Neural progenitor cell (in vitro differentiated cells): ENCODE data around the gene CABLES1.

Experiments used
- CTCF ChIP-seq: fragments of 200-600 bp; sonication (generic); IDR thresholded peaks from 2 replicates; pipeline ENCODE4 v1.5.1; 2017; ENCODE audit warnings: antibody characterized with exemption, mild to moderate bottlenecking
- EZH2 ChIP-seq: fragments of 200-600 bp; sonication (generic); IDR thresholded peaks from 2 replicates; pipeline ENCODE4 v1.6.1; 2017; ENCODE audit warnings: antibody characterized with exemption, mild to moderate bottlenecking, moderate library complexity
- EZH2phosphoT487 ChIP-seq: fragments of 200-600 bp; sonication (generic); IDR thresholded peaks from 2 replicates; pipeline ENCODE4 v1.6.1; 2017; ENCODE audit warnings: antibody characterized with exemption

DNA sequence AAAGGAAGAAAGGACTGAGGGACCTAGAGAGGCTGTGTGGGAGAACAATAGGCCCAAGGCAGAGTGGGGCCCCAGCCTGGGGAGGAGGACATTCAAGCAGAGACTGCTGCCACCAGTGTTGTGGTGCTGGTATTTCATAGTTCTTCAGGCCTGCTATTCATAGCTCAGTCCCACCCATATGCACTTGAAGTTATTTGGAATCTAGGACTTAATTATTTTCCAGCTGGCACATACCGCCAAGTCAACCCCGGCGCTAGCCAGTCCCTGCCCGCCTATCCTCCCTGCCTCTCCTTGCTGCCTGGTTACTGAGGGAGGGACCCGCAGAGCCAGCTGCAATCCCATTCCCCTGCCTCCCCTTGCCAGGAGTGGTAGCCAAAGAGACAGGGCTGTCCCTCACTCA, 141.2 kb downstream of the CABLES1 start:
- TF ChIP-seq CTCF, result no peak
- TF ChIP-seq EZH2, result no peak
- no peak for TF ChIP-seq EZH2phosphoT487
